IPS-20b (cell line): ENCODE results near the gene ARHGAP15.

ENCODE experiments used
- H3K27ac ChIP-seq: one replicate; pipeline ENCODE4 v1.5.1; 2013; ENCODE audit warnings: low read length
- H3K27me3 ChIP-seq: 2 replicates; pipeline ENCODE4 v1.6.1; 2013; ENCODE audit warnings: mild to moderate bottlenecking, low read length, inconsistent platforms; ENCODE audit not compliant: insufficient read depth
- H3K36me3 ChIP-seq: 2 replicates; pipeline ENCODE4 v1.6.1; 2013; ENCODE audit warnings: low read depth, mild to moderate bottlenecking, inconsistent platforms, low read length, moderate library complexity; ENCODE audit not compliant: insufficient read depth
- H3K4me1 ChIP-seq: 2 replicates; pipeline ENCODE4 v1.6.1; 2013; ENCODE audit warnings: mild to moderate bottlenecking, control low read depth, inconsistent platforms, low read length, moderate library complexity; ENCODE audit not compliant: insufficient read depth
- H3K4me3 ChIP-seq: 2 replicates; pipeline ENCODE4 v1.5.1; 2013; ENCODE audit warnings: mild to moderate bottlenecking, low read length, inconsistent platforms
- H3K9ac ChIP-seq: 2 replicates; pipeline ENCODE4 v1.6.1; 2013; ENCODE audit warnings: low read depth, mild to moderate bottlenecking, inconsistent platforms, low read length, moderate library complexity
- H3K9me3 ChIP-seq: 2 replicates; pipeline ENCODE4 v1.6.1; 2013; ENCODE audit warnings: mild to moderate bottlenecking, low read depth, low read length, inconsistent platforms; ENCODE audit not compliant: insufficient read depth

The ARHGAP15 gene

DNA sequence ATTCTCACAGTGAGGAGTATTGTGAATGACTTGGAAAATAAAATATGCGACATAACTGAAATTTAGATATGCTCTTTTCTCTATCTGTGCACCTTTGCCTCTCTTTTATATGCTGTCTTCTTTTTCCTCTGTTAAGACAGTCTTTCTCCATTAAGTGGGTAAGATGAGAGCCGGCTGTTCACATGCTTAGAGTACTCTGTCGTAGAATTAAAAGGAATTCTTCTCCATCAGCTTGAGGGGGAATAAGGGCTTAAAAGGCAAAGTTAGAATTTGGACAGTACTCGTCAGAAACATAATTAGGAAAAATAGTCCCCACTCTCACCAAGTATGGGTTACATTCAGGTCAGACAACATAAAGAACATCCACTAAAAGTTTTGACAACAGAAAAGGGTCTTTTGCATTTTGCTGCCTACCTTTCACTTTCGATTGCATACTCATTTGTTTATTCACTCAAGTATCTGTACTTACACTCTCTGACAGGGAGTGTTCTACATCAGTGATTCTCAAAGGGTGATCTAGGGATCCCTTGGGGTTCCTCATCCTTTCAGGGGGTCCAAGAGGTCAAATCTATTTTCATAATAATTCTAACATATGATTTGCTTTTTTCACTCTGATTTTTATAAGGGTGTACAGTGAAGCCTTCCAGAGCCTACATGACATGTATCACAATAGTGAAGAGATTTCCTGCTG, 48.0 kb downstream of the ARHGAP15 start:
- H3K9me3 ChIP-seq = peaks cover 6% of the 10 kb centered on the region; the same call in 1 of the 2 replicates
- H3K27me3 ChIP-seq = no peaks in the 10 kb centered on the region
- H3K4me3 ChIP-seq = no peak overlapping the region
- H3K9ac ChIP-seq = no peak overlapping the region
- no peaks in the 10 kb centered on the region for H3K4me1 ChIP-seq
- H3K36me3 ChIP-seq = no peaks in the 10 kb centered on the region
- no peak overlapping the region for H3K27ac ChIP-seq

DNA sequence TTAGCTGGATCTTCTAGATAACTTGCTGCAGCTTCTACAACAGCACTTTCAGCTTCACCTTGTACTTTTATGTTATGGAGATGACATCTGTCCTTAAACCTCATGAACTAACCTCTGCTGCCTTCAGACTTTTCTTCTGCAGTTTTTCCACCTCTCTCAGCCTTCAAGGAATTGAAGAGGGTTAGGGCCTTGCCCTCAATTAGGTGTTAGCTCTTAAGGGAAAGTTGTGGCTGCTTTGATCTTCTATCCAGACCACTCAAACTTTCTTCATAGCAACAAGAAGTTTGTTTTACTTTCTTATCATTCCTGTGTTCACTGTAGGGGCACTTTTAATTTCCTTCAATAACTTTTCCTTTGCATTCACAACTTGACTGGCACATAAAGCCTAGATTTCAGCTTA, 52.3 kb downstream of the ARHGAP15 start:
- H3K36me3 ChIP-seq = no peaks in the 10 kb centered on the region
- no peaks in the 10 kb centered on the region for H3K27me3 ChIP-seq
- no peaks in the 10 kb centered on the region for H3K4me1 ChIP-seq
- H3K9me3 ChIP-seq = peaks cover 6% of the 10 kb centered on the region; the same call in 1 of the 2 replicates
- H3K27ac ChIP-seq = no peak overlapping the region
- no peak overlapping the region for H3K9ac ChIP-seq
- no peak overlapping the region for H3K4me3 ChIP-seq

- Histone ChIP-seq H3K9ac (no peak overlapping the region), H3K4me1 (no peaks in the 10 kb centered on the region), H3K27ac (no peak overlapping the region), H3K27me3 (no peaks in the 10 kb centered on the region), H3K36me3 (no peaks in the 10 kb centered on the region), H3K4me3 (no peak overlapping the region), H3K9me3 (peaks cover 6% of the 10 kb centered on the region; the same call in 1 of the 2 replicates)
Measured at GRCh38 chr2:143182649-143183048, 53.4 kb downstream of the ARHGAP15 start.

GRCh38 chr2:143183804-143184463, 54.7 kb downstream of the ARHGAP15 start:
- no peak overlapping the region for H3K4me3 ChIP-seq
- H3K27ac ChIP-seq = no peak overlapping the region
- peaks cover 6% of the 10 kb centered on the region; the same call in 1 of the 2 replicates for H3K9me3 ChIP-seq
- no peak overlapping the region for H3K9ac ChIP-seq
- H3K27me3 ChIP-seq = no peaks in the 10 kb centered on the region
- H3K4me1 ChIP-seq = no peaks in the 10 kb centered on the region
- no peaks in the 10 kb centered on the region for H3K36me3 ChIP-seq

- H3K4me1 ChIP-seq = no peaks in the 10 kb centered on the region
- no peaks in the 10 kb centered on the region for H3K27me3 ChIP-seq
- no peaks in the 10 kb centered on the region for H3K36me3 ChIP-seq
- H3K27ac ChIP-seq = no peak overlapping the region
- no peak overlapping the region for H3K9ac ChIP-seq
- no peaks in the 10 kb centered on the region for H3K9me3 ChIP-seq
- no peak overlapping the region for H3K4me3 ChIP-seq
Measured at GRCh38 chr2:143186876-143187275, 57.7 kb downstream of the ARHGAP15 start.

- Histone ChIP-seq H3K9ac (no peak overlapping the region), H3K9me3 (no peaks in the 10 kb centered on the region), H3K27me3 (no peaks in the 10 kb centered on the region), H3K4me3 (no peak overlapping the region), H3K4me1 (no peaks in the 10 kb centered on the region), H3K36me3 (no peaks in the 10 kb centered on the region), H3K27ac (no peak overlapping the region)
Measured at GRCh38 chr2:143190431-143190830, 61.2 kb downstream of the ARHGAP15 start.

GRCh38 chr2:143192106-143192505, 62.9 kb downstream of the ARHGAP15 start:
- H3K27ac ChIP-seq = no peak overlapping the region
- no peaks in the 10 kb centered on the region for H3K9me3 ChIP-seq
- H3K36me3 ChIP-seq = no peaks in the 10 kb centered on the region
- H3K4me3 ChIP-seq = no peak overlapping the region
- no peak overlapping the region for H3K9ac ChIP-seq
- H3K27me3 ChIP-seq = no peaks in the 10 kb centered on the region
- no peaks in the 10 kb centered on the region for H3K4me1 ChIP-seq

GRCh38 chr2:143192716-143193115, 63.5 kb downstream of the ARHGAP15 start:
- Histone ChIP-seq H3K4me3 (no peak overlapping the region), H3K27me3 (no peaks in the 10 kb centered on the region), H3K9me3 (no peaks in the 10 kb centered on the region), H3K27ac (no peak overlapping the region), H3K9ac (no peak overlapping the region), H3K36me3 (no peaks in the 10 kb centered on the region), H3K4me1 (no peaks in the 10 kb centered on the region)

GRCh38 chr2:143193121-143193520, 63.9 kb downstream of the ARHGAP15 start:
- Histone ChIP-seq H3K9me3 (no peaks in the 10 kb centered on the region), H3K36me3 (no peaks in the 10 kb centered on the region), H3K27me3 (no peaks in the 10 kb centered on the region), H3K4me1 (no peaks in the 10 kb centered on the region), H3K27ac (no peak overlapping the region), H3K4me3 (no peak overlapping the region), H3K9ac (no peak overlapping the region)

- no peak overlapping the region for H3K9ac ChIP-seq
- no peak overlapping the region for H3K4me3 ChIP-seq
- H3K36me3 ChIP-seq = no peaks in the 10 kb centered on the region
- no peaks in the 10 kb centered on the region for H3K4me1 ChIP-seq
- H3K27me3 ChIP-seq = no peaks in the 10 kb centered on the region
- no peak overlapping the region for H3K27ac ChIP-seq
- no peaks in the 10 kb centered on the region for H3K9me3 ChIP-seq
Measured at GRCh38 chr2:143195511-143195910, 66.3 kb downstream of the ARHGAP15 start.

DNA sequence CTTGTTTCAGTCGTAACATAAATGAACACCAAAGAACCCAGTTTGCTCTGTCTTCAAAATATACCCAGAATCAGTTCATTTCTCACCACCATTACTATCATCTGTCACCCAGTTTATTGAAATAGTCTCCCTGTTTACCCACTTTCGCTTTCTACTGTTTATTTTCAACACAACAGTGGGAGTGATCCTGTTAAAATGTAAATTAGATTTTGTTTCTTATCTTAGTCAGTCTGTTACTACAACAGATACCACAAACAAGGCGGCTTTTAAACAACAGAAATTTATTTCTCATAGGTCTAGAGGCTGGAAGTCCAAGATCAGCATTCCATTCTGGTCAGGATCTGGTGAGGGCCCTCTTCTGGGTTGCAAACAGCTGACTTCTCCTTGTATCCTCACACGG, 74.8 kb downstream of the ARHGAP15 start:
- Histone ChIP-seq H3K4me1 (no peaks in the 10 kb centered on the region), H3K9me3 (no peaks in the 10 kb centered on the region), H3K4me3 (no peak overlapping the region), H3K27ac (no peak overlapping the region), H3K9ac (no peak overlapping the region), H3K36me3 (no peaks in the 10 kb centered on the region), H3K27me3 (no peaks in the 10 kb centered on the region)

GRCh38 chr2:143205106-143205764, 76.0 kb downstream of the ARHGAP15 start:
- Histone ChIP-seq H3K27ac (no peak overlapping the region), H3K27me3 (no peaks in the 10 kb centered on the region), H3K9me3 (no peaks in the 10 kb centered on the region), H3K4me3 (no peak overlapping the region), H3K36me3 (no peaks in the 10 kb centered on the region), H3K4me1 (no peaks in the 10 kb centered on the region), H3K9ac (no peak overlapping the region)
